A673 (cell line): ENCODE measurements around the gene ZNFX1. TPM values are rescaled to one million over a fixed set of nuclear protein-coding genes. Genes with fewer than 3 reads are reported as not detected.

Experiments
- BruUV-seq: library from RNA; stranded (reverse); fragments of 400-500 nt; replicated peaks from 2 replicates; lab custom pipeline; 2021; lab: Mats Ljungman, UMichigan
- CTCF ChIA-PET: fragments of 300-600 bp; sonication (Branson Sonifier 250); formaldehyde crosslinking; loops from one replicate; lab custom pipeline; 2022; ENCODE audit warnings: antibody characterized with exemption; lab: Charles Lee
- POLR2A ChIA-PET: fragments of 300-600 bp; sonication (Branson Sonifier 250); formaldehyde crosslinking; loops from one replicate; lab custom pipeline; 2022; ENCODE audit warnings: antibody characterized with exemption; ENCODE audit not compliant: low non-redundant PET; lab: Charles Lee
- DNase-seq: peaks from one replicate; pipeline ENCODE4 v3.0.0-alpha.2; 2015; ENCODE audit warnings: low spot score
- H3K27ac ChIP-seq: fragments of 200-600 bp; sonication (generic); 2 replicates; pipeline ENCODE4 v1.5.1; 2016; ENCODE audit warnings: mixed run types, low read depth, mild to moderate bottlenecking, mixed read lengths, antibody characterized with exemption, low read length; ENCODE audit not compliant: poor library complexity, severe bottlenecking
- H3K27me3 ChIP-seq: fragments of 200-600 bp; sonication (generic); replicated peaks from 2 replicates; pipeline ENCODE4 v1.6.1; 2017; ENCODE audit warnings: mixed run types, low read depth, mild to moderate bottlenecking, mixed read lengths, antibody characterized with exemption, low read length; ENCODE audit not compliant: insufficient read depth, poor library complexity
- H3K36me3 ChIP-seq: fragments of 200-600 bp; sonication (generic); 2 replicates; pipeline ENCODE4 v1.6.1; 2016; ENCODE audit warnings: mixed run types, mild to moderate bottlenecking, mixed read lengths, antibody characterized with exemption, low read length; ENCODE audit not compliant: insufficient read depth, poor library complexity, severe bottlenecking
- H3K4me1 ChIP-seq: fragments of 200-600 bp; sonication (generic); 2 replicates; pipeline ENCODE4 v1.6.1; 2017; ENCODE audit warnings: mixed run types, mild to moderate bottlenecking, mixed read lengths, antibody characterized with exemption, low read length; ENCODE audit not compliant: insufficient read depth, poor library complexity, severe bottlenecking
- H3K4me3 ChIP-seq: fragments of 200-600 bp; sonication (generic); 2 replicates; pipeline ENCODE4 v1.5.1; 2016; ENCODE audit warnings: low read depth, mixed run types, mild to moderate bottlenecking, mixed read lengths, low read length; ENCODE audit not compliant: poor library complexity, severe bottlenecking
- H3K9me3 ChIP-seq: fragments of 200-600 bp; sonication (generic); 2 replicates; pipeline ENCODE4 v1.6.1; 2016; ENCODE audit warnings: mixed run types, low read depth, mild to moderate bottlenecking, mixed read lengths, antibody characterized with exemption, low read length; ENCODE audit not compliant: poor library complexity, severe bottlenecking
- EZH2 ChIP-seq: fragments of 200-600 bp; sonication (generic); IDR thresholded peaks from 2 replicates; pipeline ENCODE4 v1.6.1; 2017; ENCODE audit warnings: borderline replicate concordance, low read depth, mild to moderate bottlenecking, mixed read lengths, antibody characterized with exemption, low read length; ENCODE audit not compliant: poor library complexity, severe bottlenecking
- intact Hi-C: fragments of 100-400 bp; cut with micrococcal nuclease; formaldehyde crosslinking; loops from one replicate; pipeline ENCODE4 v1.10.0; 2022; ENCODE audit not compliant: unreplicated experiment
- total RNA-seq: library from RNA; stranded (reverse); gene quantifications from 2 replicates; pipeline ENCODE4 v1.2.3, GENCODE V29; 2021
- TF ChIP-seq, protein P1 (sequence below): fragments of 300-800, 200-600 bp; sonication (generic); conservative IDR thresholded peaks from 2 replicates; pipeline ENCODE4 v1.5.1; 2017; ENCODE audit warnings: low read depth, mild to moderate bottlenecking, antibody characterized with exemption, low read length, moderate library complexity, mixed read lengths

Gene ZNFX1
- total RNA-seq, 1 experiment from 2014 or later: 19.0 TPM

DNA sequence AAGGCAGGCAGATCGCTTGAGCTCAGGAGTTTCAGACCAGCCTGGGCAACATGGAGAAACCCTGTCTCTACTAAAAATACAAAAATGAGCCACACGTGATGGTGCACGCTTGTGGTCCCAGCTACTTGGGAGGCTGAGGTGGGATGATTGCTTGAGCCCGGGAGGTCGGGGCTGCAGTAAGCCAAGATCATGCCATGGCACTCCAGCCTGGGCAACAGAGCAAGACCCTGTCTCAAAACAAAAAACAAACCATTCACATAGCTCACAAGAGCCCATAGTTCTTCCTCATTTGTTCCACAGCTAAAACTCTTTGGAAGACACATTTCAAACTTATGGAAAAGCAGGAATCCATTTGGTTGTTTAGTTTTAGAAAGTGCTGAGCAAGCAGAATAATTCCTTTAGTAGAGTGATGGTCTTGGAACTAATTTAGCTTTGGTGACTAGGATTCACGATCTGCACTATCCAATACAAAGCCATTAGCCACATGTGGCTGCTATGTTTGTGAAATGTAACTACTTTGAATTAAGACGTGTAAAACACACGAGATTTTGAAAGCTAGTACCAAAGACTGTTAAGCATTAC lies 4.1 kb downstream of the ZNFX1 start:
- CTCF ChIA-PET: no interaction called here
- H3K4me3 ChIP-seq: no peak overlapping the region
- H3K27me3 ChIP-seq: no peaks in the 10 kb centered on the region
- peaks cover 59% of the 10 kb centered on the region for H3K36me3 ChIP-seq
- POLR2A ChIA-PET: no interaction called here
- H3K9me3 ChIP-seq: no peaks in the 10 kb centered on the region
- TF ChIP-seq, protein P1, sequence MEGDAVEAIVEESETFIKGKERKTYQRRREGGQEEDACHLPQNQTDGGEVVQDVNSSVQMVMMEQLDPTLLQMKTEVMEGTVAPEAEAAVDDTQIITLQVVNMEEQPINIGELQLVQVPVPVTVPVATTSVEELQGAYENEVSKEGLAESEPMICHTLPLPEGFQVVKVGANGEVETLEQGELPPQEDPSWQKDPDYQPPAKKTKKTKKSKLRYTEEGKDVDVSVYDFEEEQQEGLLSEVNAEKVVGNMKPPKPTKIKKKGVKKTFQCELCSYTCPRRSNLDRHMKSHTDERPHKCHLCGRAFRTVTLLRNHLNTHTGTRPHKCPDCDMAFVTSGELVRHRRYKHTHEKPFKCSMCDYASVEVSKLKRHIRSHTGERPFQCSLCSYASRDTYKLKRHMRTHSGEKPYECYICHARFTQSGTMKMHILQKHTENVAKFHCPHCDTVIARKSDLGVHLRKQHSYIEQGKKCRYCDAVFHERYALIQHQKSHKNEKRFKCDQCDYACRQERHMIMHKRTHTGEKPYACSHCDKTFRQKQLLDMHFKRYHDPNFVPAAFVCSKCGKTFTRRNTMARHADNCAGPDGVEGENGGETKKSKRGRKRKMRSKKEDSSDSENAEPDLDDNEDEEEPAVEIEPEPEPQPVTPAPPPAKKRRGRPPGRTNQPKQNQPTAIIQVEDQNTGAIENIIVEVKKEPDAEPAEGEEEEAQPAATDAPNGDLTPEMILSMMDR: no peak
- TF ChIP-seq EZH2: no peak
- BruUV-seq: no TSS peak
- no peak overlapping the region for H3K27ac ChIP-seq
- no peaks in the 10 kb centered on the region for H3K4me1 ChIP-seq
- intact Hi-C loops: no loop called here
- DNase-seq: no peak

DNA sequence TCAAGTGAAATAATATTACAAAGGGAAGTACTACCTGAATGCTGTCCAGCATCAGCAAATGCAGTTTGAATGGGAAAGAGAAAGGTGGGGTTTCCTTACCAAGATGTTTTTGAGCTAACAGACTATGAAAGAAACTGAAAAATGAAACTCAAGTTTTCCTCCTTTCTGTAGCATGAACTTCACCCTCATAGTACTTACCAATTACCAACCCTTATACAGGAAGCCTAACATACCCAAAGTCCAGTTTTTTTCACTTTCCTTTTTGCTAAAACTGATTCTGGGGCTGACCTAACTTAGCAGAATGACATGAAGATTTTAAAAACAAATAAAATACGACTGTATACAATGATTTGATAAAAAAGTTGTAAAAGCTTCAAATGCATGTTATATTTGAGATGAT lies 5.2 kb downstream of the ZNFX1 start:
- Histone ChIP-seq H3K4me1 (no peaks in the 10 kb centered on the region), H3K27ac (no peak overlapping the region), H3K27me3 (no peaks in the 10 kb centered on the region), H3K36me3 (peaks cover 62% of the 10 kb centered on the region), H3K4me3 (no peak overlapping the region), H3K9me3 (no peaks in the 10 kb centered on the region)
- no peak for TF ChIP-seq EZH2
- TF ChIP-seq, protein P1: no peak
- intact Hi-C loops: no loop called here
- CTCF ChIA-PET: no interaction called here
- POLR2A ChIA-PET: no interaction called here
- DNase-seq: no peak
- no TSS peak for BruUV-seq

DNA sequence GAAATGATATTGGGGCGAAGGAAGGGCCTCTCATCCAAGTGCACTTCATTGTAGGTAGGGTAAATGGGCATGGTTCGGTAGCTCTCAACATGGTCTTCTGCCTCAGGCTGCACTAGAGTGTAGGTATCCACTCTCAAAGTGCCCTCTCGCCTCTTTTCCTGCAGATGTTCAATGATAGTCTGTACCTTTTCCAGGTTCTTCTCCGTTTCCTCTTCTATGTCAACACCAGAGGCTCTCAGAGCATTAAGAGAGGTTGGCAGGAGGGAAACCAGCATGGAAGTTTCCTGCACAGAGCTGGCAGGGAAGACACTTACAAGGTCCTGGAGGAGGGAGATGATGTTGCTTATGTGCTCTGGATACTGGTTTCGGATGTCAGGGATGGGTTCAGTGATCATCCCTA lies 7.1 kb downstream of the ZNFX1 start:
- H3K36me3 ChIP-seq: peaks cover 63% of the 10 kb centered on the region
- no peak overlapping the region for H3K4me3 ChIP-seq
- H3K9me3 ChIP-seq: no peaks in the 10 kb centered on the region
- TF ChIP-seq EZH2: no peak
- TF ChIP-seq, protein P1: no peak
- no peak overlapping the region for H3K27ac ChIP-seq
- no peaks in the 10 kb centered on the region for H3K4me1 ChIP-seq
- DNase-seq: no peak
- ChIA-PET CTCF (no interaction called here), POLR2A (no interaction called here)
- no peaks in the 10 kb centered on the region for H3K27me3 ChIP-seq
- no TSS peak for BruUV-seq
- intact Hi-C loops: no loop called here
